Stimulated activated CD8-positive, alpha-beta memory T cell treated with anti-CD3 and anti-CD28 coated beads, Interleukin-15, amount 100 ng/mL, for 4 hours (primary cell): ENCODE data around the gene CTNNA1.
A peak's percentile ranks its signal among the peaks of the same experiment; 100 is the strongest.
"Not testable (repeated sequence)": the region's sequence is repeated elsewhere in the genome, so short reads cannot be mapped to it uniquely, and the experiment has no call there.

ENCODE experiments used
- DNase-seq, 2 donors: peaks; one replicate each; pipeline ENCODE4 v3.0.0-alpha.2; 2020; ENCODE audit warnings: low read depth in 2 of 2

Gene CTNNA1

GRCh38 chr5:138725153-138725817 is 27.9 kb upstream of the CTNNA1 start:
- DNase-seq: no peak

DNA sequence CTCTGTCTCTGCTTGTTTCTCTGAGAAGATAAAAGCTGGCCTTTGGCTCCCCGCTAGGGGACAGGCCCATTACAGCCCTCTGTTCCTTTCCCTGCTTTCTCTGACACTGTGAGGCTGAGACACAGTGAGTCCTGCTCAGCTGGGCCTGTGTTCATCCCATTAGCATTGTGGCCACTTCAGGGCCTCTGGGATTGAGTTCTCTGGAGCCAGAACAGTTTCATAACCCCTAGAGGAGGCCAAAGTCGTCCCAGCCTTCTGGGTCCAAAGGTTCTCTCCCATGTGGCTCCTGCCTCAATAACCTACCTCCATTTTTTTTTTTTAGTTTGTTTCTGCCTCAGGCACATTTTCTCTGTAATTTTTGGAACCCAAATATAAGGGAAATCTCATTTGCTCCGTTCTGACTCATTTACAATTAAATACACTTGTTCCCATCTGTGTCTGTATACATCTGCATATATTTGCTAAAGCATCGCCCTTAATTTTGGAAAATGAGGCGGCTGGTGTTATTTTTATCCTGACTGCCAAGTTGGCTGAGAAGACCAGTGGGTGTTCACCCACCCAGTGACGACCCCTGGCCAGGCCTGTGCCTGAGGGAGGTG is 27.3 kb upstream of the CTNNA1 start:
- no peak for DNase-seq

- no peak for DNase-seq
Observed at GRCh38 chr5:138726848-138727247, 26.4 kb upstream of the CTNNA1 start.

GRCh38 chr5:138730496-138730895 is 22.7 kb upstream of the CTNNA1 start:
- not testable (repeated sequence) for DNase-seq

GRCh38 chr5:138732466-138732865 is 20.8 kb upstream of the CTNNA1 start:
- no peak for DNase-seq

DNA sequence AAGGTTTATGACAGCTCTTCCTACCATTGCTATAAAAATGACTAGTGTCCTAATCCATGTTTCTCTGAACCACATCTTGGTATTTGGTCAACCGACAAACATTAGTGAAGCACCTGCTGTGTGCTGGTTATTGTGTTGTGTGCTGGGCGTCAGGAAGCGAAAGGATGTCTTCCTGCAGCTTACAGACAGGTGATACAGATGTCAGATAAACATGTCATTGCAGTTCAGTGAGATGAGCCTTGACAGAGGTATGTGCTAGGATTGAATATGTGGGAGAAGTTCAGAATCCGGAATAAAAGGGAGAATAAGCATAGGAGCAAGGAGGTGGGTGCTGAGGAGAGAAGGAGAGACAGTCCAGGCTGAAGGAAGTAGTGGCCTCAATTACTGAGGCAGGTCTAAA is 20.3 kb upstream of the CTNNA1 start:
- DNase-seq: no peak

DNA sequence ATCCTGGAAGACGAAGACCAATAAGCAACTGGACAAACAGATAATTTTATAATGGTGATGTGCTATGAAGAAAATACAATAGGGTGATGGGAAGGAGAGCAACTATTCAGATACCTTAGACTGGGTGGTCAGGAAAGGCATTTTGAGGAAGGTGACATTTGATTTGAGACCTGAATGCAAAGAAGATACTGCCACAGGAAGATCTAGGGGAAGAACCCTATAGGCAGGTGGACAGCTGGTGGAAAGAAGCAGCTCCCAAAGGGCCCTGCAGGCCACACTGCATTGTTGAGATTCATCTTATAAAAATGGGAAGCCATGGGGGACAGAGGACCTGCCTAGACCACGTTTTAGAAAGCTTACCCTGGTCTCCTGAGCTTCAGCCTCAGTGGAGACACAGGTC is 19.7 kb upstream of the CTNNA1 start:
- DNase-seq: no peak

- DNase-seq: no peak
Observed at GRCh38 chr5:138736293-138736692, 16.9 kb upstream of the CTNNA1 start.

GRCh38 chr5:138737494-138738265 is 15.5 kb upstream of the CTNNA1 start:
- no peak for DNase-seq

DNA sequence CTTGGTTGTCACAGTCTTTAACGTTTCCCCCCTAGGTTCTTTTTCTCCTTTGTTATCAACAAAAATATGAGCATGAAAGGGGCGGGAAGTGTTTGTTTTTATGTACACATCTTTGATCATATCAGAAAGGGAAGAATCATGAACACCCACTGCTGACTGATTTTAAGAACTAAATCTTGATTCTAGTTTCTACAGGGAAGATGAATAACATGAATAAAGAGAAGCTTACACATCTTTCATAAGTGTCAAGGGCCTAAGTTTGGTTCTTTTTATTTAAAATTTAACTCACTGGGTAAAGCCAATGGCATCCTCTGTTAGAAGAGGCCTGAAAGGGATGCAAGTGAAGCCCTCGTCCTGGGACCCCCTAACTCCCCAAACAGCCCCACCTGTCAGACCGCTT is 14.8 kb upstream of the CTNNA1 start:
- DNase-seq: no peak

DNA sequence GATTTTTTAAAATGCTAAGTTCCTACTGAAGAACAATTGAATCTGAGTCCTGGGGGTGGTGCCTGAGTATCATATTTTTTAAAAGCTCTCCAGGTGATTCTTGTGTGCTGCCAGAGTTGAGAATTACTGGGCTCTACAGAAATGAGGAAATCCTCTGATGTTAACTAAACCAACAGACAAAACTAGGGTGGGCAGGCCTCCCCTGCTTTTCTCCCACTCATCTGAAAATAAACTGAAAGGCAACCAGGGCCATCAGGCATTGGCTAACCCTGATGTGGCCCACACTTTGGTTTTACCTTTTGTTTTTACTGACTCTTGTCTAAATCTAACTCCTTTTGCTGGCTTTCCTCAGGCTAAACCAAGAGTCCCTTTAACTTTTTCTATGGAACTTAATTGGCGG is 13.3 kb upstream of the CTNNA1 start:
- no peak for DNase-seq

GRCh38 chr5:138743484-138743883 is 9.7 kb upstream of the CTNNA1 start:
- DNase-seq: no peak

DNA sequence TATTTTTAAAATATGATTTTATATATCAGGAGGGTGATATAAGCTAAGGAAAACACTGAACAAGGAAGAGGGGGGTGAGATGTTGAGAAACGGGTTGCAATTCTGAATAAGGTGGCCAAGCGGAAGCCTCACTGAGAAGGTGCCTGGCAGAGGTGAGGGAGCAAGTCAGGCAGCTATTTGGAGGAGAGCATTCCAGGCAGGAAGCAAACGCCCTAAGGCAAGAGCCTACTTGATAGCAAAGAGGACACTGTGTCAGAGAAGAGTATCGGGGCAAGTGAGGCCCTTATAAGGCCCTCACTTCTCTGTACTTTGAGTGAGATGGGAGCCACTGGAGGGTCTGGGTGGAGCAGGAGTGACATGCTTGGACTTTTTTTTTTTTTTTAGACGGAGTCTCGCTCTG is 8.0 kb upstream of the CTNNA1 start:
- DNase-seq: no peak

DNA sequence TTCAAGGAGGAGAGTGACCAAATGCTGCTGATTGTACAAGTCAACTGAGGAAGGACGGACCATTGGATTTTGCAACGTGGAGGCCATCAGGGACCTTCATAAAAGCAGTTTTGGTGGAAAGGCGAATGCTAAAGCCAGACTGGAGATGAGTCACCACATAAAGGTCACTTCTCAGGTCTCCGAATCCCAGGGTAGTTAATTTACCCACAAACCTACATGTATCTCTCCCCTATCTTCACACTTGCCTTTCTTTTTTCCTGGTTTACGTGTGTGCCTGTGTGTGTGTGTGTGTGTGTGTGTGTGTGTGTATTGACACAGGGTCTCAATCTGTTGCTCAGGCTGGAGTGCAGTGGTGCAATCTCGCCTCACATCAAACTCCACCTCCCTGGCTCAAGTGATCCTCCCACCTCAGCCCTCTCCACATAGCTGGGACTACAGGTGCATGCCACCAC is 4.6 kb upstream of the CTNNA1 start:
- DNase-seq: no peak

GRCh38 chr5:138751344-138751743 is 1.9 kb upstream of the CTNNA1 start:
- not testable (repeated sequence) for DNase-seq

DNA sequence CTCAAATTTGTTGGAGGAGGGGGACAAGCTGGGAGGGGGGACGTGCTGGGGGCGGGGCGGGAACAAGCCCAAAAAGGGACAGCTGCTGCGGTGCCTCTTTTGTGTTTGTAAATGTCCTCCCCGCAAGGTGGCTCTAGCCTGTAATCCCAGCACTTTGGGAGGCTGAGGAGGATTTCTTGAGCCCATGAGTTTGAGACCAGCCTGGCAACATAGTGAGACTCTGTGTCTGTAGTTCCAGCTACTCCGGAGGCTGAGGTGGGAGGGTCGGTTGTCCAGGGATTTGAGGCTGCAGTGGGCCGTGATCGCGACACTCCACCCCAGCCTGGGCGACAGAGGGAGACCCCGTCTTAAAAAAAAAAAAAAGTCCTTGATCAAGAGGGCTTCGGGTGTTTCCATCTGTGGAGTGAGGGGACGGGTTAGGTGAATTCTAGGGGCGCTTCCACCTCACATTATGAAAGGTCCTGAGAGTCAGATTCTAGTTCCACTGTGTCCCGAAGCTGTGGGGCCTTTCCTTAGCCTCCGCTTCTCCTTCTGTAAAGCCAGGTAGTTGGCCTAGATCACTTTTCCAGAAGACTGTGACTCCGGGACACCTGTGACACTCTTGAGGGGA is 779 bp upstream of the CTNNA1 start:
- DNase-seq: no peak

DNA sequence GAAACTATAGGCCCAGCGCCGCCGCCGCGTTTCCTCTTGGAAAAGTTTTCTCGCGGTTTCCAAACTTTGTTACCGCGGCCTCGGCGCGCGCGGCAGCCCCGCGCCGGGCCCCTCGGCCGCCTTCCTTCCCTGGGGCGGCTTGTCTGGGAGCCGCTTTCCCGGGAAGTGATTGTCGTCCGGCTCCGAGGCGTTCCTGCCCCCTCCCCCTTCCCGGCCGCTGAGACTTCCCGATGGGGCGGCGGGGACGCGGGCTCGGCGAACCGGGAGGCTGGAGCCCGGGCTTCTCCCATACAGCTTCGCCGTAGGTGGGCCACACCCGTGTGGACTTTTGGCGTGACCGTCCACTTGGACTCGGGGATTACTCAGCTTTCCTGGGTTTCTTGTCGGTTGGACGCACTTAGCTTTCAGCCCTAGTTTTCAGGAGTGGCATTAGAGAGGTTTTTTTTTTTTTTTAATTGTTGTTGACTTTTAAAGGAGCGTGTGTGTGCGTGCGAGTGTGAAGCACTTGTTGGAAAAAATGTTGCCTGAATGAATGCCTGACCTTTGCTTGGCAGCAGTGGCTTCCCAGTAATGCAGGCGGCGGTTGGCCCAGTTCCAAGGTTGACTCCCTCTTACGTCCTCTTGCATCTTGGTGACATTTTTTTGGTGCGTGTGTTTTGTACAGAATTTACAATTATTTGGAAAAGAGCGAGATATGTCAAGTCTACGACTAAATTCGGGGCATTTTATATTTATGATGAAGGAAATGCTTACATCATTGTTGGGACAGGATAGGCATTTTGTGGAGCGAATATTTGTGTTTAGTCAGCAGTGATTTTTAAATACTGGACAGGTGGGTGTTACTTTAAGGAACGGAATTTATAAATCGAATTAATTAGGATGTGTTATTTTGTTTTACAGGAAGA is 821 bp downstream of the CTNNA1 start:
- DNase-seq: peak in 1 of 2 donors; percentile 14

DNA sequence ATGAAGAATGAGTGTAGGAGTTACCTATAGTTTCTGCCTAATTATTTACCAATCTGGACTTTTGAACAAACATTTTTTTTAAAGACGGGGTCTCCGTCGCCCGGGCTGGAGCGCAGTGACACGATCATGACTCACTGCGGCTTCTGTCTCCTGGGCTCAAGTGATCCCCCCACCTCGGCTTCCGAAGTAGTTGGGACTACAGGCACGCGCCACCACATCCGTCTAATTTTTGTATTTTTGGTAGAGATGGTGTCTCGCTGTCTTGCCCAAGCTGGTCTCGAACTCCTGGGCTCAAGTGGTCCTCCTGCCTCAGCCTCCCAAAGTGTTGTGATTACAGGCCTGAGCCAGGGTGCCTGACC is 1.5 kb downstream of the CTNNA1 start:
- no peak for DNase-seq

DNA sequence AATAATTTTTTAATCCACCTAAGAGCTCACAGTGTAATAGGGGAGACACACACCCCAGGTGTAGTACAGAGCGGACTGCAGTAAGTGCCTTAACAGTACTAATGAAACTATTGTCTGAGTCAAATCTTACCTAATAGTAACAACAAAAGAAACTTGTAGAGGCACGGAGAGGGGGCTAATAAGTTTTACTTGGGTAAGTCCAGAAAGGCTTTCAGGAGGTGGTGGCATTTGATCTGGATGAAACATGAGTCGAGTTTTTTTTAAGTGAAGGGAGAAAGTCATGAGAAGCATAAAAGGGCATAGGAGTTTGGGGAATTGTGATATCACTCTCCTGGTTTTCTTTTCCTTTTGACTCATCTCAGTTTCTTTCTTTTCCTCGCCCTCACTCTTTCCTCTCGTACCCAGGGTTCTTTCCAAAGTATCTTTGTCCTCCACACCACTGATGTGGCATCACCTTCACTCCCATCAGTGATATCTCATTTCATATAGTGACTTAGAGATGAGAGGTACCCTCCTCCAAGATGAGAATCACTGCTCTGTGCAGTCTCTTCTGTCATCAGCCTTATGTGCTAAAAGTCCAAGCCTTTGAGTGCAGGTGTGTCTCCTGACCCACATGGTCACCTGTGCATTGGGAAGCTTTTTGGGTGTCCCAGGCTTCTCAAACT is 2.0 kb downstream of the CTNNA1 start:
- no peak for DNase-seq

GRCh38 chr5:138757061-138757776 is 4.0 kb downstream of the CTNNA1 start:
- no peak for DNase-seq
